ENCODE measurements around the gene ACAP2.
"Not testable (repeated sequence)": the region's sequence is repeated elsewhere in the genome, so short reads cannot be mapped to it uniquely, and the experiment has no call there.

The ACAP2 gene

GRCh38 chr3:195385526-195385925 is 57.3 kb downstream of the ACAP2 start:
- no peak for DNase-seq

GRCh38 chr3:195384952-195385351 is 57.9 kb downstream of the ACAP2 start:
- no peak for DNase-seq

GRCh38 chr3:195372220-195372619 is 70.6 kb downstream of the ACAP2 start:
- no peak for DNase-seq

GRCh38 chr3:195366200-195366925 is 76.5 kb downstream of the ACAP2 start:
- no peak for DNase-seq

GRCh38 chr3:195365371-195365770 is 77.4 kb downstream of the ACAP2 start:
- DNase-seq = no peak

- DNase-seq = not testable (repeated sequence)
These were observed 85.0 kb downstream of the ACAP2 start for GRCh38 chr3:195357797-195358196.

GRCh38 chr3:195356151-195357086 is 86.4 kb downstream of the ACAP2 start:
- no peak for DNase-seq

GRCh38 chr3:195354009-195354408 is 88.8 kb downstream of the ACAP2 start:
- DNase-seq = not testable (repeated sequence)

GRCh38 chr3:195352895-195353488 is 89.8 kb downstream of the ACAP2 start:
- DNase-seq = no peak

- no peak for DNase-seq
These were observed 94.2 kb downstream of the ACAP2 start for GRCh38 chr3:195348426-195349115.

GRCh38 chr3:195337747-195338146 is 105.1 kb downstream of the ACAP2 start:
- DNase-seq = no peak

- no peak for DNase-seq
These were observed 107.9 kb downstream of the ACAP2 start for GRCh38 chr3:195334967-195335366.

GRCh38 chr3:195319060-195319459 is 123.8 kb downstream of the ACAP2 start:
- no peak for DNase-seq

- DNase-seq = no peak
These were observed 130.1 kb downstream of the ACAP2 start for GRCh38 chr3:195312714-195313113.

GRCh38 chr3:195307711-195308110 is 135.1 kb downstream of the ACAP2 start:
- DNase-seq = no peak

- DNase-seq = no peak
These were observed 136.5 kb downstream of the ACAP2 start for GRCh38 chr3:195306369-195306768.

- DNase-seq = no peak
These were observed 140.4 kb downstream of the ACAP2 start for GRCh38 chr3:195302431-195302830.

GRCh38 chr3:195297446-195297845 is 145.4 kb downstream of the ACAP2 start:
- no peak for DNase-seq

- DNase-seq = no peak
These were observed 146.2 kb downstream of the ACAP2 start for GRCh38 chr3:195296662-195297061.

- DNase-seq = no peak
These were observed 151.7 kb downstream of the ACAP2 start for GRCh38 chr3:195291121-195291520.

- not testable (repeated sequence) for DNase-seq
These were observed 152.2 kb downstream of the ACAP2 start for GRCh38 chr3:195290643-195291042.

GRCh38 chr3:195286115-195286872 is 156.5 kb downstream of the ACAP2 start:
- DNase-seq = no peak

Measured in NCI-H510A treated with DMSO at 0.1 percent for 48 hours (cell line).